K562 (cell line): Measurements from ENCODE around the gene LY6G6F. TPM values are rescaled to one million over a fixed set of nuclear protein-coding genes. Genes with fewer than 3 reads are reported as not detected.

Source experiments
- GABPB1 ChIP-seq: sonication (generic); formaldehyde crosslinking; IDR thresholded peaks from 2 replicates; pipeline ENCODE4 v1.8.0; 2022; ENCODE audit warnings: mild to moderate bottlenecking, missing genetic modification reagents
- NR2C1 ChIP-seq, 2 experiments: fragments of 450-650 bp; IDR thresholded peaks; 2 replicates each; pipeline ENCODE4 v1.6.1; 2017; ENCODE audit warnings: mild to moderate bottlenecking in 2 of 2, antibody characterized with exemption in 1 of 2, inconsistent platforms in 1 of 2, missing compliant biosample characterization in 1 of 2, missing genetic modification characterization in 1 of 2
- PTTG1 ChIP-seq: fragments of 450-650 bp; IDR thresholded peaks from 2 replicates; pipeline ENCODE4 v1.6.1; 2016; ENCODE audit warnings: low read depth, mild to moderate bottlenecking, missing genetic modification characterization, missing compliant biosample characterization
- SAP30 ChIP-seq: fragments of 200-600 bp; sonication (generic); IDR thresholded peaks from 2 replicates; pipeline ENCODE4 v1.6.1; 2012; ENCODE audit warnings: borderline replicate concordance, low read depth, mild to moderate bottlenecking, moderate library complexity, low read length, control low read depth, inconsistent platforms; ENCODE audit not compliant: insufficient read depth, poor library complexity, severe bottlenecking
- ZBTB11 ChIP-seq, 3 experiments: fragments of 200-800 bp in 1 of 3; fragments of 250-450 bp in 1 of 3; fragments of 450-650 bp in 1 of 3; sonication (Bioruptor Pico) in 1 of 3; sonication (Bioruptor generic) in 1 of 3; formaldehyde crosslinking in 1 of 3; IDR thresholded peaks; 2 replicates each; pipeline versions ENCODE4 v1.6.1 to v1.8.0; 2016 to 2022; ENCODE audit warnings: mild to moderate bottlenecking in 2 of 3, missing genetic modification characterization in 2 of 3, missing compliant biosample characterization in 1 of 3, moderate library complexity in 1 of 3
- ZNF639 ChIP-seq, 2 experiments: fragments of 200-800 bp in 1 of 2; sonication (Bioruptor generic) in 1 of 2; sonication (generic) in 1 of 2; formaldehyde crosslinking in 1 of 2; IDR thresholded peaks in 1 of 2; conservative IDR thresholded peaks in 1 of 2; 2 replicates each; pipeline versions ENCODE4 v1.5.0 to v1.6.1; 2016 to 2020; ENCODE audit warnings: missing compliant biosample characterization in 1 of 2, missing genetic modification characterization in 1 of 2, missing genetic modification reagents in 1 of 2
- ZNF740 ChIP-seq, 3 experiments: fragments of 200-800 bp in 1 of 3; sonication (Bioruptor generic) in 1 of 3; sonication (generic) in 1 of 3; formaldehyde crosslinking in 1 of 3; IDR thresholded peaks; 2 replicates each; pipeline versions ENCODE4 v1.6.1 to v1.8.0; 2016 to 2022; ENCODE audit warnings: mild to moderate bottlenecking in 2 of 3, missing compliant biosample characterization in 2 of 3, missing genetic modification characterization in 2 of 3, missing genetic modification reagents in 1 of 3
- polyA plus RNA-seq, 8 experiments: library from polyadenylated mRNA; depleted of rRNA in 4 of 8; stranded (reverse) in 5 of 8; unstranded in 3 of 8; fragments of >200 nt; fragmentation: Nextera tagmentation in 2 of 8; fragmentation: Illumina TruSeq in 1 of 8; extraction: Ambion mirVana in 2 of 8; extraction: Trizol in 1 of 8; gene quantifications; 2 replicates each; pipeline versions ENCODE4 v1.2.1 to v1.2.3, GENCODE V29; 2011 to 2014; ENCODE audit warnings: inconsistent platforms in 1 of 8, missing spikeins in 1 of 8
- total RNA-seq, 7 experiments: library from RNA; depleted of rRNA in 6 of 7; stranded (reverse); fragments of >200 nt in 6 of 7; fragmentation: Illumina TruSeq in 2 of 7; extraction: Trizol in 2 of 7; gene quantifications; 2 replicates each; pipeline versions ENCODE4 v1.2.1 to v1.2.3, GENCODE V29; 2011 to 2021; ENCODE audit warnings: low replicate concordance in 1 of 7
- TF ChIP-seq, protein P1 (sequence below): sonication (generic); formaldehyde crosslinking; IDR thresholded peaks from 2 replicates; pipeline ENCODE4 v1.8.1; 2023; ENCODE audit warnings: mild to moderate bottlenecking, missing genetic modification reagents

LY6G6F gene
- total and polyA plus RNA-seq, 9 of the 15 experiments (the other 6 are each of a cell fraction or from before 2014, with no cell fraction given), result 0.14 to 0.50 (median 0.28) TPM; not detected in 2

- TF ChIP-seq ZBTB11 (CRISPR knock-in tag; IDR thresholded peaks at IDR 0.05), result peak in 1 of 3 experiments; percentile 12; a peak in 1 of 6 replicates
- 0 out of 4 replicates have a peak, but pooled peaks of 1 of the 2 experiments have one; percentile 0 for TF ChIP-seq ZNF639 (CRISPR knock-in tag; conservative IDR thresholded peaks at IDR 0.05 in 1 of 2, IDR thresholded peaks at IDR 0.05 in 1 of 2)
- no peak for TF ChIP-seq NR2C1 (IDR thresholded peaks at IDR 0.05)
- TF ChIP-seq NR2C1 (tag; IDR thresholded peaks at IDR 0.05), result peak; percentile 23; the same call in 1 of the 2 replicates
- TF ChIP-seq, protein P1, sequence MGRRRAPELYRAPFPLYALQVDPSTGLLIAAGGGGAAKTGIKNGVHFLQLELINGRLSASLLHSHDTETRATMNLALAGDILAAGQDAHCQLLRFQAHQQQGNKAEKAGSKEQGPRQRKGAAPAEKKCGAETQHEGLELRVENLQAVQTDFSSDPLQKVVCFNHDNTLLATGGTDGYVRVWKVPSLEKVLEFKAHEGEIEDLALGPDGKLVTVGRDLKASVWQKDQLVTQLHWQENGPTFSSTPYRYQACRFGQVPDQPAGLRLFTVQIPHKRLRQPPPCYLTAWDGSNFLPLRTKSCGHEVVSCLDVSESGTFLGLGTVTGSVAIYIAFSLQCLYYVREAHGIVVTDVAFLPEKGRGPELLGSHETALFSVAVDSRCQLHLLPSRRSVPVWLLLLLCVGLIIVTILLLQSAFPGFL (CRISPR knock-in tag), result 0 out of 2 replicates have a peak, but pooled peaks have one; percentile 17
- peak; percentile 50; the same call in 1 of the 2 replicates for TF ChIP-seq GABPB1 (CRISPR knock-in tag)
- no peak for TF ChIP-seq ZNF740 (CRISPR knock-in tag; IDR thresholded peaks at IDR 0.05)
- TF ChIP-seq ZNF740 (tag; IDR thresholded peaks at IDR 0.05), result 0 out of 4 replicates have a peak, but pooled peaks of 1 of the 2 experiments have one; percentile 19
- no peak for TF ChIP-seq SAP30
- 0 out of 2 replicates have a peak, but pooled peaks have one; percentile 46 for TF ChIP-seq PTTG1 (tag)
- TF ChIP-seq, all 486 proteins: peak for 20
Observed at GRCh38 chr6:31691078-31691463, 15.6 kb upstream of the LY6G6F start (continued).
